Caco-2 (cell line): ENCODE data around the gene RAD51B. TPM values are rescaled to one million over a fixed set of nuclear protein-coding genes. Genes with fewer than 3 reads are reported as not detected.

Source experiments
- BruUV-seq: library from RNA; stranded (reverse); fragments of 400-500 nt; replicated peaks from 2 replicates; lab custom pipeline; 2021; lab: Mats Ljungman, UMichigan
- CTCF ChIA-PET: fragments of 300-600 bp; sonication (Branson Sonifier 250); formaldehyde crosslinking; loops from one replicate; lab custom pipeline; 2022; ENCODE audit warnings: antibody characterized with exemption; lab: Charles Lee
- POLR2A ChIA-PET: fragments of 300-600 bp; sonication (Branson Sonifier 250); formaldehyde crosslinking; loops from one replicate; lab custom pipeline; 2022; ENCODE audit warnings: antibody characterized with exemption; lab: Charles Lee
- DNase-seq, 2 experiments: peaks; one replicate each; pipeline versions ENCODE4 v3.0.0 to v3.0.0-alpha.2; 2020 to 2022
- H3K27me3 ChIP-seq: replicated peaks from 2 replicates; pipeline ENCODE4 v1.6.0; 2011; ENCODE audit warnings: low read length; ENCODE audit not compliant: control insufficient read depth, insufficient read depth
- H3K36me3 ChIP-seq: 2 replicates; pipeline ENCODE4 v1.5.1; 2011; ENCODE audit warnings: low read length; ENCODE audit not compliant: control insufficient read depth, insufficient read depth
- H3K4me1 ChIP-seq: fragments of 250-450 bp; sonication (Bioruptor Pico); 2 replicates; pipeline ENCODE4 v1.5.1; 2020; ENCODE audit warnings: mild to moderate bottlenecking
- H3K4me3 ChIP-seq: 2 replicates; pipeline ENCODE4 v1.5.1; 2011; ENCODE audit warnings: low read depth, mild to moderate bottlenecking, control low read depth, low read length
- H3K9me3 ChIP-seq: fragments of 250-450 bp; sonication (Bioruptor Pico); 2 replicates; pipeline ENCODE4 v1.5.1; 2020; ENCODE audit warnings: mild to moderate bottlenecking, moderate library complexity
- H3K27ac Mint-ChIP-seq: one replicate; pipeline ENCODE4 v1.8.0; 2022; ENCODE audit warnings: mixed read lengths; ENCODE audit not compliant: unreplicated experiment
- H3K27me3 Mint-ChIP-seq: one replicate; pipeline ENCODE4 v1.8.0; 2022; ENCODE audit warnings: mixed read lengths; ENCODE audit not compliant: insufficient read depth, unreplicated experiment
- H3K36me3 Mint-ChIP-seq: one replicate; pipeline ENCODE4 v1.8.0; 2022; ENCODE audit warnings: mild to moderate bottlenecking, mixed read lengths; ENCODE audit not compliant: insufficient read depth, unreplicated experiment
- H3K4me1 Mint-ChIP-seq: one replicate; pipeline ENCODE4 v1.8.0; 2022; ENCODE audit warnings: low read depth, mixed read lengths; ENCODE audit not compliant: unreplicated experiment
- H3K4me3 Mint-ChIP-seq: one replicate; pipeline ENCODE4 v1.8.0; 2022; ENCODE audit warnings: mild to moderate bottlenecking, moderate library complexity, mixed read lengths; ENCODE audit not compliant: unreplicated experiment
- H3K9me3 Mint-ChIP-seq: one replicate; pipeline ENCODE4 v1.8.0; 2022; ENCODE audit warnings: mixed read lengths; ENCODE audit not compliant: unreplicated experiment
- CTCF ChIP-seq, 2 experiments: fragments of 200-600 bp in 1 of 2; IDR thresholded peaks; 1 replicate in 1 of 2; 2 replicates in 1 of 2; pipeline versions ENCODE4 v1.5.1 to v1.8.0; 2011 to 2022; ENCODE audit warnings: antibody characterized with exemption in 1 of 2, control low read depth in 1 of 2, inconsistent platforms in 1 of 2, low read depth in 1 of 2, low read length in 1 of 2, mild to moderate bottlenecking in 1 of 2, moderate library complexity in 1 of 2; ENCODE audit not compliant: insufficient read depth in 1 of 2, severe bottlenecking in 1 of 2, unreplicated experiment in 1 of 2
- intact Hi-C: fragments of 100-400 bp; cut with micrococcal nuclease; formaldehyde crosslinking; loops from one replicate; pipeline ENCODE4 v1.10.0; 2022; ENCODE audit not compliant: unreplicated experiment
- total RNA-seq: library from RNA; stranded (reverse); gene quantifications from 2 replicates; pipeline ENCODE4 v1.2.3, GENCODE V29; 2022

Gene RAD51B
- total RNA-seq, 1 experiment from 2014 or later: 16.7 TPM

GRCh38 chr14:68394118-68394763, 574.7 kb downstream of the RAD51B start:
- intact Hi-C loops: no loop called here

GRCh38 chr14:68394764-68395143, 575.2 kb downstream of the RAD51B start:
- H3K9me3 ChIP-seq: no peaks in the 10 kb centered on the region
- BruUV-seq: no TSS peak
- H3K36me3 Mint-ChIP-seq: no peaks in the 10 kb centered on the region
- H3K4me1 Mint-ChIP-seq: peaks cover 27% of the 10 kb centered on the region
- no peak for DNase-seq
- H3K9me3 Mint-ChIP-seq: peaks cover 9% of the 10 kb centered on the region
- ChIA-PET POLR2A (no interaction called here), CTCF (no interaction called here)
- H3K27ac Mint-ChIP-seq: peak overlapping the region; percentile 45
- H3K36me3 ChIP-seq: no peaks in the 10 kb centered on the region; the same call in 1 of the 2 replicates
- H3K27me3 ChIP-seq: no peaks in the 10 kb centered on the region
- H3K4me3 ChIP-seq: no peak overlapping the region
- no peak overlapping the region for H3K4me3 Mint-ChIP-seq
- peaks cover 16% of the 10 kb centered on the region for H3K4me1 ChIP-seq
- TF ChIP-seq CTCF (IDR thresholded peaks at IDR 0.05; ENCODE audit: insufficient read depth in 1 of 2, low read depth in 1 of 2, low read length in 1 of 2, severe bottlenecking in 1 of 2, unreplicated experiment in 1 of 2): no peak
- intact Hi-C loops: no loop called here
- H3K27me3 Mint-ChIP-seq: no peaks in the 10 kb centered on the region

More at GRCh38 chr14:68394118-68394763, 574.7 kb downstream of the RAD51B start:
- no peaks in the 10 kb centered on the region for H3K9me3 ChIP-seq
- H3K27me3 ChIP-seq: no peaks in the 10 kb centered on the region
- H3K4me1 ChIP-seq: peaks cover 16% of the 10 kb centered on the region
- no peak overlapping the region for H3K27ac Mint-ChIP-seq
- H3K27me3 Mint-ChIP-seq: no peaks in the 10 kb centered on the region
- DNase-seq: no peak
- H3K36me3 ChIP-seq: no peaks in the 10 kb centered on the region; the same call in 1 of the 2 replicates
- ChIA-PET CTCF (no interaction called here), POLR2A (no interaction called here)
- no peak overlapping the region for H3K4me3 Mint-ChIP-seq
- peaks cover 27% of the 10 kb centered on the region for H3K4me1 Mint-ChIP-seq
- H3K36me3 Mint-ChIP-seq: no peaks in the 10 kb centered on the region
- no peak overlapping the region for H3K4me3 ChIP-seq
- no TSS peak for BruUV-seq
- peaks cover 9% of the 10 kb centered on the region for H3K9me3 Mint-ChIP-seq
- TF ChIP-seq CTCF (IDR thresholded peaks at IDR 0.05; ENCODE audit: insufficient read depth in 1 of 2, low read depth in 1 of 2, low read length in 1 of 2, severe bottlenecking in 1 of 2, unreplicated experiment in 1 of 2): no peak

GRCh38 chr14:68395604-68396003, 576.0 kb downstream of the RAD51B start:
- Mint-ChIP-seq H3K27ac (no peak overlapping the region), H3K9me3 (peaks cover 9% of the 10 kb centered on the region), H3K27me3 (no peaks in the 10 kb centered on the region), H3K4me1 (peaks cover 27% of the 10 kb centered on the region), H3K4me3 (no peak overlapping the region), H3K36me3 (no peaks in the 10 kb centered on the region)
- BruUV-seq: no TSS peak
- ChIA-PET POLR2A (no interaction called here), CTCF (no interaction called here)
- H3K27me3 ChIP-seq: no peaks in the 10 kb centered on the region
- H3K36me3 ChIP-seq: no peaks in the 10 kb centered on the region; the same call in 1 of the 2 replicates
- no peaks in the 10 kb centered on the region for H3K9me3 ChIP-seq
- H3K4me1 ChIP-seq: peaks cover 16% of the 10 kb centered on the region
- no peak overlapping the region for H3K4me3 ChIP-seq
- TF ChIP-seq CTCF (IDR thresholded peaks at IDR 0.05; ENCODE audit: insufficient read depth in 1 of 2, low read depth in 1 of 2, low read length in 1 of 2, severe bottlenecking in 1 of 2, unreplicated experiment in 1 of 2): no peak
- intact Hi-C loops: no loop called here
- DNase-seq: no peak
